A673 (cell line): ENCODE measurements around the gene NAV1.

Experiments
- EZH2 ChIP-seq: fragments of 200-600 bp; sonication (generic); IDR thresholded peaks from 2 replicates; pipeline ENCODE4 v1.6.1; 2017; ENCODE audit warnings: borderline replicate concordance, low read depth, mild to moderate bottlenecking, mixed read lengths, antibody characterized with exemption, low read length; ENCODE audit not compliant: poor library complexity, severe bottlenecking
- TF ChIP-seq, protein P1 (sequence below): fragments of 300-800, 200-600 bp; sonication (generic); conservative IDR thresholded peaks from 2 replicates; pipeline ENCODE4 v1.5.1; 2017; ENCODE audit warnings: low read depth, mild to moderate bottlenecking, antibody characterized with exemption, low read length, moderate library complexity, mixed read lengths

DNA sequence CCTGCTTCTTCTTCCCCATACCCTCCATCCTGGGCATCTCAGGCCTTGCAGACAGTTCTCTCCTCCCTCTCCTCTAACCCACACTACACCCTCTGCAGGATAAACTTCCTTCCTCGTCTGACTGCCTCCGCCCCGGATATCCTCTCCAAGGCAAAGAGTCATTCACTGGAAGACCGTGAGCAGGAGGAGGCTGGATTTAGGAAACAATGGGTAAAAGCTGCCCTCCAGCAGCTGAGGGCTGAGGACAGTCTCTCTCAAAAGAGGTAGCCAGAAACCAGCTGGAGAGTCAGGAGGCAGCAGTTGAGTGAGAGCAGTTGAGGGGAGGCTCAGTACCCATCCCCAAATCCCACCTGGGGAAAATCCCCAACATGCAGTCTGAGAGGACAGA lies 33.4 kb upstream of the NAV1 start:
- TF ChIP-seq, protein P1, sequence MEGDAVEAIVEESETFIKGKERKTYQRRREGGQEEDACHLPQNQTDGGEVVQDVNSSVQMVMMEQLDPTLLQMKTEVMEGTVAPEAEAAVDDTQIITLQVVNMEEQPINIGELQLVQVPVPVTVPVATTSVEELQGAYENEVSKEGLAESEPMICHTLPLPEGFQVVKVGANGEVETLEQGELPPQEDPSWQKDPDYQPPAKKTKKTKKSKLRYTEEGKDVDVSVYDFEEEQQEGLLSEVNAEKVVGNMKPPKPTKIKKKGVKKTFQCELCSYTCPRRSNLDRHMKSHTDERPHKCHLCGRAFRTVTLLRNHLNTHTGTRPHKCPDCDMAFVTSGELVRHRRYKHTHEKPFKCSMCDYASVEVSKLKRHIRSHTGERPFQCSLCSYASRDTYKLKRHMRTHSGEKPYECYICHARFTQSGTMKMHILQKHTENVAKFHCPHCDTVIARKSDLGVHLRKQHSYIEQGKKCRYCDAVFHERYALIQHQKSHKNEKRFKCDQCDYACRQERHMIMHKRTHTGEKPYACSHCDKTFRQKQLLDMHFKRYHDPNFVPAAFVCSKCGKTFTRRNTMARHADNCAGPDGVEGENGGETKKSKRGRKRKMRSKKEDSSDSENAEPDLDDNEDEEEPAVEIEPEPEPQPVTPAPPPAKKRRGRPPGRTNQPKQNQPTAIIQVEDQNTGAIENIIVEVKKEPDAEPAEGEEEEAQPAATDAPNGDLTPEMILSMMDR = no peak
- TF ChIP-seq EZH2 = no peak
